Smooth muscle cell of the brain vasculature (primary cell): Measurements from ENCODE around the gene FBXL13.
"Not testable (repeated sequence)": the region's sequence is repeated elsewhere in the genome, so short reads cannot be mapped to it uniquely, and the experiment has no call there.

Source experiments
- DNase-seq: peaks from one replicate; pipeline ENCODE4 v3.0.0-alpha.2; 2012; ENCODE audit warnings: low read depth, low spot score

The FBXL13 gene

DNA sequence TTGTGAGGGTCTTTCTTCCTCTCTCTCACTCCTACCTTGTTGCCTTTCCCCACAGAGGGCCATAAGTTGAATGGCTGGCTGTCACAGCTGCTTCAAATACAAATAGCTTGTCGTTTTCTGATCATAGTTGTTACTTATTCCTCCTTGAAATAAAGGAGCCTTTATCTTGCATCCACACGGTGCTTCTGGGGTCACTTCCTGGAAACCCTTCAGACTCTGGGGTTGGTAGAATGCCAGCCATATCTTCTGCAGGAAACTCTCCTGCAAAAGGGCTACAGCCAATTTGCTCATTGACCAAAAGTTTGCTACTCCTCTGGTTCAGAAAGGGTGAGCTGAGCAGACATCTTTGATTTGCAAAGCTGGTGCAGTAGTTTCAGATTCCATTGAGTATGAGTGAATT lies 255.4 kb downstream of the FBXL13 start:
- no peak for DNase-seq

DNA sequence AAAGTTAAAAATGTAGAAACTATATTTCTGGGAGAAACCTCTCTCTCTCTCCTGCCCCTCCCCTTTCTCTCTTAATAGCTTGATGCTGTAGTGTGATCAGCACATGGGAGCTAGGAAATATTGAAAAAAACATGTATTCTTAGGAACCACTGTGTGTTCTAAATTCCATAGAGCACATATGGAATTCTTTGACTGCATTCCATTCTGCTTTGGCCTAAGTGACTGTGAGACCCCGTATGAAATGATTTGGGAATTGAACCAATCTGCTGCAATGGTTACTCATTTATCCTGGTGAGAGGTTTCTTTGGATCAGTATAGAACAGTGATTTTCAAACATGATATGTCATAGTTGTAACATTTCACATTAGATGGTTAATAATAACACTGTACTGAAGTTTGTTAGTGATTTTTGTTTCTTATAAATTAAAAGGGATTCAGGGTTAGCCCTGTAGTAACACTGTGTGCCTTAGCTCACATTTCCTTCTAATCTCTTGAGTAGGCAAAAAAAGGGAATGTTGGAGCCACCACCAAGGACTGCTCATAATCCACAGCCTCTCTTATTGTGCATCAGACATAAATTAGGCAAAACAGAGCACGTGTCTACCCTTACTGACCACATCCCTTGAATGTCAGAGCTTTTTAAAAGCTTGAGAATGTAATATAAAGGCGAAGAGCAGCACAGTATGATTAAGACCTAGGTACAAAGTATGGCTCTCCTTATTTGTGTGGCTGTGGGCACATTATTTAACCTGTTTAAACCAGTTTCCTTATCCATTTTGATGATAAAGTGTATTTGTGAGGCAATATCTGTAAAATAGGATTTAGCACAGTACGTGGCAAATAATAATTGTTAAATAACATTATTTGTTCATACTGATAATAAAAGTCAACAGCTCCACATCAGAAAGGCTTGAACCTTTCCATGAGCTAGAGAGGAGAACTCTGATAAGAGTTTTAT lies 256.7 kb downstream of the FBXL13 start:
- no peak for DNase-seq

DNA sequence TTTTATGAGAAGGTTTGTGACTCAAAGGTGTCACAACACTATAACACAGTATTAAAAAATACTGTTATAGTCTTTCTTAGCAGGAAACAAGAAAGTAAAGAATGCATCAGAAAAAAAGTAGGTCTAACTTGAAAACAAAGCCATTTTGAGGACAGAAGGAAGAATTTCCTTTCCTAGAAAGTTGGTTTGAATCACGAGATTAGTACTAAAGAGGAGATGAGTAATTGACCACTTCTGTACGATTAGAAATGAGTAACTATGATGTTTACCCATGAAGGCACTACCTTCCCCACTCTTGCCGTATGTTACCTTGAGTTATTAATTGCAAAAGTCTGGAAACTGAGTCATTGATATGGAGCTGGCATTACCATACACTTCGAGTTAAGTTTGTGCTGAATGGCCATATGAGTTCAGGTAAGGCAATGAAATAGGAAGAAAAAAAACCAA lies 260.5 kb downstream of the FBXL13 start:
- DNase-seq: no peak

DNA sequence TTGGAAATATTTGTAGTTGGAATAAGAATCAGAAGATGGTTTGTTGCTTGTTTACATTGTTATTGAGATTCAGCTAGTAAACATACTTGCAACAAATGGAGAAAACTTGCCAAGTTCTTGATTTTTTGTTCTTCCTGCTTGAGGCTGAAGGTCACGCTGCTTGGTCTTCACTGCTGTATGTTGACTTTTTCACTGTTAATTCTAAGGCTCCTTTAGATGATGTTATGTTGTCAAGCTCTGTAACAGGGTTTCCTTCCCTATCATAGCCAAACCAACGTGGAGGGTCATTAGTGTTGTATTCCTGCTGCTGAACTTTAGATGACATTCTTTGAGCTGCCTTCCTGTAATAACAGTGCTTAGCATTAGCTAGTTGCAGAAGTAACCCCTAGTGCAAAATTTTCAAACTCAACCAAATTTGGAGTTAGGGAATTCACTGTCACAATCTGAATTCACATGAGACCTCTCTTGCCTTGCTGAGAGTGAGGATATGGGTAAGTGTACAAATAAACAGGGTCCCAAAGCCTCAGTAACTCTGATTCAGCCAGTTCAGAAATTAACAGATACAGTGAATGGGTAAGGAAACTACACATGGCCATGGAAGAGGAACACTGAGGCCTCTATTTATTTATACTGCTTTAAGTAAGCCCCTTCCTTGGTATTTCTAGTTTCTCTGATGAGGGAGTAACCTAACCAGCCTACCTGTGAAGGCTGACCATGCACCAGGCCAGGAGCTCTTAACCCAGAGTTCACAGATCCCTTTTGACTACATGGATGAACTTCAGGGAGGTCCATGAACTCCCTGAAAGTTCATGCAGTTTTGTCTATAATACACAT lies 261.2 kb downstream of the FBXL13 start:
- no peak for DNase-seq

DNA sequence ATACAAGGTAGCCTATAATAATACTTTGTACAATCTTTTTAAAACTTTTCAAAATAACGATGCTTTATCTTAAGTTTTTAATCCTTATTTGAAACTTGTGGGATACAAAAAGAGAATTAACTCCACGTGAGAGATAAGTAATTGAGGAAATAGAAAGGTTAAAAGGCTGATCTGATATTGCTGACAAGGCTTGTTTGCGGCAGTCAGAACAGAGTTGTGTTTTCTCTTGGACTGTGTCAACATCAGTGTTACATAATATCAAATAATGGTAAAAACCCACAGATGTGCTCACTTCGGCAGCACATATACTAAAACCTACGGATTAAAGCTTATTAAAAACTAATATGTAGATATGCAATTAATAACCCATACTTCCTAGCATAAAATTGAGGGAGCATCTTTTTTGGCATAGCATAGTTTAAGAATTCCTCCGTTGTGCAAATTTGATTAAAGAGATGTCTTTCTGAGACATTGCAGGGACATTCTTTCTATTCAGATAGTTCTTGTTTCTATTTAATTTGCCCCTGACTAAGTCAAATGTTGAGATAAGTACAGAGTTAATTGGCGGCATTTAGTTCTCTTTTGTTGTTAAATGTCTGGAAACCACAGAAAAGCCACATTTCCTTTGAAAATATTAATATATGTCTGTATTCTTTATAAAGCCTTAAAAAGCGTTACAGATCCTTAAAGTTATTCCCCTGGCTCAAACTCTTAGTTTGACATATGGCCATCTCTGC lies 262.5 kb downstream of the FBXL13 start:
- DNase-seq: no peak

DNA sequence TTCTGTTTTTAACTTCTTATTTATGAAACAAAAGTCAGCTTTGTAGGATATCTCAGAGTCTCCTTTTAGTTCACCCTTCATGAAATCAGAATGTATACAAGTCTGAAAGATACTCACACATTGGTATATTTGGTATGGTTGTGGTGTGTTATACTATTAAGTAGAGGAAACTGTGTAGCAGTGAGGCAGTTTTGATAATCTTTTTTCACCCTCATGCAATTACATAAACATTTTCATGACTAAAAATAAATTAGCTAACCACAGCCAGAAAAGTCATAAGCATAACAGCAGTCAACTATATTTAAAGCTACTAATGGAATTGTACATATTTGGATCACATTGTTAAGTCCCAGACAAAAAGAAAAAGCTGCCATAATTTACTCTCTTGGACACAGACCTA lies 263.7 kb downstream of the FBXL13 start:
- DNase-seq: no peak

DNA sequence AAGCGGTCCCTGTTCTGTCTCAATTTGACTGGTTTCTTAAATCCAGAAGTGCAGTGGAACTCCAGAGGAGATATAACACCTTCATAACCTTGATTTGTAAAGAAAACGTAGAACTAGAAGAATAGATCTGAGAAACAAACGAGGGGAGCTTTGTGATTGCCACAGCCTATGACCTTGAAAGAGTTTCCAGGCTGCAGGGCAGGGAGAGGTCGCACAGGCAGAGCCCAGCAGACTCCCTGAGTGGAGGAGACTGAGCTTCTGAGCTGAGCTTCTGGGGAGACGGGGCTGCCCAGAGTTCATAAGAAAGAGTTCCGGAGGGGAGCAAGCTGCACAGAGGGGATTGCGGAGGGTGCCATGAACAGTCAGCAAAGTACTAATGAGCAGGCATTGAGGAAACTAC lies 268.0 kb downstream of the FBXL13 start:
- no peak for DNase-seq

DNA sequence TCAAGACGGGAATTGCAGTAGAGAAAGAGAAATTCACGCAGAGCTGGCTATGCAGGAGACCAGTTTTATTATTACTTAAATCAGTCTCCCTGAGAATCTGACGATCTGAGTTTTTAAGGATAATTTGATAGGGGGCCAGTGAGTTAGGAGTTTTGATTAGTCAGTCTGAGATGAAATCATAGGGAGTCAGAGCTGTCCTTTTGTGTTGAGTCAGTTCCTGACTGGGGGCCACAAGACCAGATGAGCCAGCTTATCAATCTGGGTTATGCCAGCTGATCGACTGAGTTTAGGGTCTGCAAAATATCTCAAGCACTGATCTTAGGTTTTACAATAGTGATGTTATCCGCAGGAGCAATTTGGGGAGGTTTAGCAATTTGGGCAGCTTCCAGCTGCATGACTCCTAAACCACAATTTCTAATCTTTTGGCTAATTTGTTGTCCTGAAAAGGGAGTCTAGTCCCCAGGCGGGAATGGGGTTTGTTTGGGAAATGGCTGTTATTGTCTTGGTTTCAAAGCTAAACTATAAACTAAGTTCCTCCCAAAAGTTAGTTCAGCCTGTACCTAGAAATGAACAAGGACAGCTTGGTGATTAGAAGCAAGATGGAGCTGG lies 278.5 kb downstream of the FBXL13 start:
- not testable (repeated sequence) for DNase-seq

DNA sequence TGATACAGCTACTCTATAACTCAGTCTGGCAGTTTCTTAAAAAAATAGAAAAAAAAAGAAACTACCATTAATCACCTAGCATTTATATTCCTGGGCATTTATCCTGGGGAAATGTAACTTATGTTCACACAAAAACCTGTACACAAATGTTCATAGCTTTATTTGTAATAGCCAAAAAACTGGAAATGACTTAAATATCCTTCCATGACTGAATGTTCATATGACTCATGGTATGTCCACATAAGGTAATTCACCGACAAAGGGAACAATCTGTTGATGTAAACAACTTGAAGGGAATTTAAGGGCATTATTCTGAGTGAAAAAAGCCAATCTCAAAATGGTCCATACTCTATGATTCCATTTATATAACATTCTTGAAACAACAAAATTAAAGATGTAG lies 280.0 kb downstream of the FBXL13 start:
- DNase-seq: not testable (repeated sequence)

DNA sequence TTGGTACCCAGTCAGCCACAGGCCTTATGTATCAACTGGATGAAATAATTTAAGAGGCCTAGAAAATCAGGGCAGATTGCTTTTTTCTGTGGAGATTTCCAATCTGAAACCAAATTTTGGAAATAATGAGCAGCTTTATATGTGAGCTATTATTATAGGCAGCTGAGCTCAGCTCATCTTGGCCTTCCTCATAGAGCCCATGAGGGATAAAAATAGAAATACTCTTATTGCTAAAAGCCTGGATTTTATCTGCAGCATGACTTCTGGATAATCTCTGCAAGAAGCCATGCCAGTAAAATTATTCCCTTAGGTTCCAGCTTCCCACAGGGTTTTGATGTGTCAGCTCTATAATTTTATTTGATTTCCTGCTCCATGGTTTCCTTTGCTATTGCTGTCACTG lies 282.8 kb downstream of the FBXL13 start:
- DNase-seq: not testable (repeated sequence)

DNA sequence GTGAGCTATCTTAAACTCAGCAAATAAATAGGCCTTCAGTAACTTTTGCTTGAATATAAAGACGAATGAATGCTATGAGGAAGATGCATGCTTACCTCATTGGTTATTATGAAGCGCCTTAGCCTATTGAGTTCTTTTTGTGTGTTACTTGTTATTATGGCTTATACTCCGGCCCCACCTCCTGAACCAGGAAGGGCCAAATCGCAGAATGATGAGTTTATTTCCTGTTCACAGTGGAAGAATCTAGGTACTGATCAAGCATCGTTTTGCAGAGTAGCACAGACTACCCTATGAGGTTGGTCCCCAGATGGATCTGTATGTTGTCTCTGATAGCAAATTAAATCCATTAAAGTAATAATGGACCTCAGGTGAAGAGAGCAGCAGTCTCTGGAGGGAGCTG lies 283.2 kb downstream of the FBXL13 start:
- DNase-seq: not testable (repeated sequence)

DNA sequence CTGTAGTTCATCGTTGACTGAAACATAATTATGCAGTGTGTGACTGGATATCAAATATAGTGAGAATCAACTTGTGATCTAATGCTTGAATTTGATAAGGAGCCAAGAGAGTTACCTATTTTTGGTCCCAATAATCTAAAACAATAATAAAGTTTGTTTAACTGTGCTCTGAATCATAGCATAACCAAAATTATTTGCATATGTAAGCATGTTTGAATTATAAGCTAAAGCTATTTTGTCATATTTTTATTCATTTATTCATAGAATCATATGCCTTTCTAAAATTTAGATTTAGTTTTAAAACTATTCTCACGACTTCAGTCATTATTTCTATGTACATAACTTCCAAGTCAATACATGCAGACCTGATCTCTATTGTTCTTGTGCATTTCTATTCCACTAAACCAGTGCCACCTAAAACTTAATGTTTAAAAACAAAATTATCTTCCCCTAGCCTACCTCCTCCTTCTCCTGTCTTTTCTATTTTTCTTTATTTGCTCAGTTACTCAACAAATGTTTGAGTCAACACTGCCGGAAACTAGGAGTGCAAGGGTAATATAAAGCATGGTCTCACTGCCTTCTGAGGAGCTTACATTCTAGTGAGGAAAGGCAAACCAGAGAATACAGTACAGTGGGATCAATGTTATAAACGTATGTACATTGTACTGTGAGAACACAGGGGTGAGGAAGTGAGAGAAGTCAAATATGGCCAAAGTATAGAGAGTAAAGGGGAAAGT lies 284.1 kb downstream of the FBXL13 start:
- DNase-seq: not testable (repeated sequence)

DNA sequence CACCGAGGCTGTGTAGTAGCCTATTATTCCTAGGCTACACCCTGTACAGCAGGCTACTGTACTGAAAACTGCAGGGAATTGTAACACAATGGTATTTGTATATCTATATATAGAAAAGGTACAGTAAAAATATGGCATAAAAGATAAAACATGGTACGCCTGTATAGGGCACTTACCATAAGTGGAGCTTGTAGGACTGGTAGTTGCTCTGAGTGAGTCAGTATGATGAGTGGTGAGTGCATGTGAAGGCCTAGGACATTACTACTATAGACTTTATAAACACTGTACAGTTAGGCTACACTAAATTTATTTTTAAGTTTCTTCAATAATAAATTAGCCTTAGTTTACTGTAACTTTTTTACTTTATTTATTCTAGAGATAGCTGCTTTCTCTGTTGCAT lies 285.8 kb downstream of the FBXL13 start:
- not testable (repeated sequence) for DNase-seq

DNA sequence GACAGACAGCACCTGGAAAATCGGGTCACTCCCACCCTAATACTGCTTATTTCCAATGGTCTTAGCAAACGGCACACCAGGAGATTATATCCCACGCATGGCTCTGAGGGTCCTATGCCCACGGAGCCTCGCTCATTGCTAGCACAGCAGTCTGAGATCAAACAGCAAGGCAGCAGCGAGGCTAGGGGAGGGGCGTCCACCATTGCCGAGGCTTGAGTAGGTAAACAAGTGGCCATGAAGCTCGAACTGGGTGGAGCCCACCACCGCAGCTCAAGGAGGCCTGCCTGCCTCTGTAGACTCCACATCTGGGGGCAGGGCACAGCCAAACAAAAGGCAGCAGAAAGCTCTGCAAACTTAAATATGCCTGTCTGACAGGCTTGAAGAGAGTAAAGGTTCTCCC lies 293.7 kb downstream of the FBXL13 start:
- not testable (repeated sequence) for DNase-seq

DNA sequence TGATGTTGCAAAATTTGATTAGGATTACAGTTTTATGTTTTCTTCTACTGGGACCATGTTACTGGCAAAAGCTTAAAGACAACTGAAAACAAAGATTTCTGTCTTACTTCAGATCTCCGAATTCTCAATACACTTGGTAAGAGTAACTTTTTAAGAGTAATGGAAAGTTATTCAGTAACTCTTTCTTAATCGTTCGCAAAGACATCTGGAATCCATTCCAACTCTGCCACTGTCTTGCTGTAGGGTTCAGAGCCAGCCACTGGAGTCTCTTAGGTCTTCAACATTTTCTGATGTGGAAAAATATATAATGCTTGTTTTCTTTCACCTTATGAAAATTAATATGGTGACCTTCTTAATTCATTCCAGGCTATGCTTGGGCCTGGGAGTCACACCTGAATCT lies 295.9 kb downstream of the FBXL13 start:
- not testable (repeated sequence) for DNase-seq

DNA sequence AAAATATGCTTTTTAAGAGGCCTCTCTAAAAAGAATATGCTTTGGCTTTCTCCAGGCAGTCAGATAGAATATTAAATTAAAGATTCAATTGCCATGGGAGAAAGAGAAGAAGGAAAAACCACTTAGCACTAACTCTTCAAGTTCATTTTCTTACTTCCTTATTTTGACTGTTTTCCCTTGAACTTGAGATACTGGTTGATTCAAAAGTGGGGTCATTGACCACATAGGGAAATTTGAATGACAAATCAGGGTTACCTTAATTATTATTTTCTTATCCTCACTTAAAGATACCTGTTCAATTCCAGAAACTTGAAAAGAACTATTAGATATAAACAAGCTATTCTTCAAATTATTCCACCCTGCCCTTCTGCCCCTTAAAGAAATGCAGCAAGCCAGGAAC lies 298.4 kb downstream of the FBXL13 start:
- not testable (repeated sequence) for DNase-seq

DNA sequence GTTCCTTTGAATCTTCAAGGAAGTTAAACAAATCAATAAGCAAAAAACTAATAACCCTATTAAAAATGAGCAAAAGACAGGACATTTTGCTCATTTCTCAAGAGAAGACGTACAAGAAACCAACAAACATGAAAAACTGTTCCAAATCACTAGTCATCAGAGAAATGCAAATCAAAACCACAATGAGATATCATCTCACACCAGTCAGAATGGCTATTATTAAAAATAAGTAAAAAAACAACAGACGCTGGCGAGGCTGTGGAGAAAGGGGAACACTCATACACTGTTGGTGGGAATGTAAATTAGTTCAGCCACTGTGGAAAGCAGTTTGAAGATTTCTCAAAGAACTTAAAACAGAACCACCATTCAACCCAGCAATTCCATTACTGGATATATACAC lies 304.1 kb downstream of the FBXL13 start:
- not testable (repeated sequence) for DNase-seq

DNA sequence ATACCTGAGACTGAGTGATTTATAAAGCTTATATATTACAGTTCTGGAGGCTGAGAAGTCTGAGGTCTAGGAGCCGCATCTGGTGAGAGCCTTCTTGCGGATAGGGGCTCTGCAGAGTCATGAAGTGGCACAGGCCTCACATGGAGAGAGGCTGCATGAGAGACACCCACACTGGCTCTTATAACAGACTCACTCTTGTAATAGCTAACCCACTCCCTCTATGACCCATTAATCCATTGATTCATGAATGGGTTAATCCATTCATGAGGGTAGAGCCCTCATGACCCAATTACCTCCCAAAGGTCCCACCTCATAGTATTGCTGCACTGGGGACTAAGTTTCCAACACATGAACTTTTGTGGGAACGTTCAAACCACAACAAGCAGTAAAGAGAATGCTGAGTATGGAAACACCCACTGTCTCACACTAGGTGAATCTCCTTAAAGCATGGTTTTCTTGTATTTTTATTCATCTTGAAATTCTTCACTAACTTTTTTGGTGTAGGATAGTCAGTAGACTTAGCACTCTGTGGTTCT lies 304.9 kb downstream of the FBXL13 start:
- DNase-seq: not testable (repeated sequence)

DNA sequence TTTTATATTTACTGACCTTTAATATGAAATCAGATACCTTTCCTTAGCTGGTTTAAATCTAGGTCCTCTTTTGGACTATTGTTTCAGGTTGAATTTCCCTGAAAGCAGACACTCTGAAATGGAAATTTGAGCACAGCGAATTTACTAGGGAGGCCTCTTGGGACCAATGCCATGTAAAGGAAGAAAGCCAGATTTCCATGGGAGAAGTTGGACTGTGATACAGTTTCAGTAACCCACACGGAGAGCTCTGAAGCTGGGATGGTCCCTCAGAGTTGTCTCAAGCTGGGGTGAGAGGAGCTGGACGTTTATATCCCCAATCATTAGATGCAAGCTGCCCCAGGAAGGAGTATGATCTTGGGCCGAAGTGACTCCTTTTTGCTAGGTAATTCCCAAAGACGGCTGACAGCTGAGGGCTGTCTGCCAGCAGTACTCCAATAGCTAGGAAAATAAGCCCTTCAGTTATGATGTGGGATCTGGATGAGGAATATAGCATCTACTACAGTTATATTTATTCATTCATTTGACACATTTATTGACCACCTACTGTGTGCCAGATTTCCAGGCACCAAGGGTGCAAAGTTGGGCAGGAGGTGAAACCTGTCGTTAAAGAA lies 311.2 kb downstream of the FBXL13 start:
- DNase-seq: not testable (repeated sequence)
